HFFc6 (cell line): ENCODE results near the gene SRSF3. TPM values are rescaled to one million over a fixed set of nuclear protein-coding genes. Genes with fewer than 3 reads are reported as not detected.

ENCODE experiments used
- DNase-seq: peaks from one replicate; pipeline ENCODE4 v3.0.0-alpha.2; 2018
- H3K27ac Mint-ChIP-seq: 2 replicates; pipeline ENCODE4 v1.8.0; 2020; ENCODE audit warnings: mild to moderate bottlenecking, mixed read lengths
- H3K27me3 Mint-ChIP-seq: 2 replicates; pipeline ENCODE4 v1.8.0; 2021; ENCODE audit warnings: mild to moderate bottlenecking, moderate library complexity, mixed read lengths; ENCODE audit not compliant: insufficient read depth
- H3K36me3 Mint-ChIP-seq: 2 replicates; pipeline ENCODE4 v1.8.0; 2021; ENCODE audit warnings: low read depth, mixed read lengths
- H3K4me1 Mint-ChIP-seq: 2 replicates; pipeline ENCODE4 v1.8.0; 2020; ENCODE audit warnings: low read depth, mixed read lengths
- H3K4me3 Mint-ChIP-seq: 2 replicates; pipeline ENCODE4 v1.8.0; 2020; ENCODE audit warnings: mild to moderate bottlenecking, moderate library complexity, mixed read lengths
- H3K9me3 Mint-ChIP-seq: 2 replicates; pipeline ENCODE4 v1.8.0; 2020; ENCODE audit warnings: mild to moderate bottlenecking, mixed read lengths
- CTCF ChIP-seq: fragments of 200-600 bp; sonication (generic); IDR thresholded peaks from 2 replicates; pipeline ENCODE4 v1.5.0; 2021; ENCODE audit warnings: antibody characterized with exemption, mild to moderate bottlenecking
- total RNA-seq, 6 experiments: library from RNA; stranded (reverse); fragmentation: NEBNext Ultra II Directional; extraction: Animal tissue kit (Norgen Biotek cat#: 25700); gene quantifications; 2 replicates in 1 of 6; 3 replicates in 5 of 6; pipeline ENCODE4 v1.2.3, GENCODE V29; 2021

SRSF3 gene
- total RNA-seq, 6 experiments from 2014 or later: 257 to 368 (median 330) TPM

DNA sequence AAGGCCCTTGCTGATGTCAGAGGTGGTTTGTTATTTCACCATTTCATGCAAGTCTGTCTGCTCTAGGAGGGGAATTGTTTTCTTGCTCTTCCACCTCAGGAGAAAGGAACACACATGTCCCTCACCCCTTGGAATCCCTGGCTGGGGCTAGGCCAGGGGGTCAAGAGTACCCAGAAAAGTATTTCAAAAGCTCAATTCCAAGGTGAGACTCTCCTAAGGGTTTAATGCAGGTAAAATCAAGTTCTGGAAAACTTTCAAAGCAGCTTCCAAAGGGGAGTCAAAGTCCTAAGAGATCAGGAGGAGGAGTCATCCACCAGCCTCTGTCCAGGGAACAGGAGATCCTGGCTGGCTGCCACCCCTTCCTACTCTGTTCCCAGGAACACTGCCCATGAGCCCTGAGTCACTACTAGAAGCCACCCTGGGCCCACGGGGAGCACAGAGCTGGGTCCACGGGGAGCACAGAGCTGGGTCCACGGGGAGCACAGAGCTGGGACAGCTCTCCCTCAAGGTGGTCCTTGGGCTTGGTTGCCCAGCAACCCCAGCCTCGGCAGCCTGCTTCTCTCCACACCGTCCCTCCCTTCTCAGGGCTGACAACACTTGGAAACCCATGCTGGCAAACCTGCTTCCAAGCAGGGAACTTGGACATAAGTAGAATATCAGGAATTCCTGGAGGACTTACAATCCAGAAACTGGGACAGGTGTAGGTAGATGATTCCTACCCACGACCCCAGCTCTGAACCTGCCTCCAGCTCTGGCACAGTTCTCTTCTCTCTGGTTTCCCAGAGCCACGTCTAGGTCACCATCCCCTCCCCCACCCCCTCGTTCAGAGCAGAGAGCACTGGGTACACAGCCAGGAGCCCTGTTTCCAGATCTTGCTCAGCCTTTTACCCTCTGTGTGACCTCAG is 49.0 kb downstream of the SRSF3 start:
- H3K4me1 Mint-ChIP-seq: peaks cover 32% of the 10 kb centered on the region
- no peak overlapping the region; the same call in 1 of the 2 replicates for H3K4me3 Mint-ChIP-seq
- H3K27ac Mint-ChIP-seq: peak overlapping the region; percentile 71
- no peaks in the 10 kb centered on the region for H3K9me3 Mint-ChIP-seq
- DNase-seq: peak; percentile 84
- no peak for TF ChIP-seq CTCF
- H3K27me3 Mint-ChIP-seq: no peaks in the 10 kb centered on the region; the same call in 1 of the 2 replicates
- H3K36me3 Mint-ChIP-seq: no peaks in the 10 kb centered on the region

- no peaks in the 10 kb centered on the region for H3K9me3 Mint-ChIP-seq
- peaks cover 34% of the 10 kb centered on the region for H3K4me1 Mint-ChIP-seq
- H3K36me3 Mint-ChIP-seq: no peaks in the 10 kb centered on the region
- no peak overlapping the region for H3K4me3 Mint-ChIP-seq
- H3K27me3 Mint-ChIP-seq: no peaks in the 10 kb centered on the region; the same call in 1 of the 2 replicates
- H3K27ac Mint-ChIP-seq: peak overlapping the region; percentile 71; the same call in 1 of the 2 replicates
- no peak for DNase-seq
- no peak for TF ChIP-seq CTCF
Measured at GRCh38 chr6:36643977-36644376, 49.8 kb downstream of the SRSF3 start.

DNA sequence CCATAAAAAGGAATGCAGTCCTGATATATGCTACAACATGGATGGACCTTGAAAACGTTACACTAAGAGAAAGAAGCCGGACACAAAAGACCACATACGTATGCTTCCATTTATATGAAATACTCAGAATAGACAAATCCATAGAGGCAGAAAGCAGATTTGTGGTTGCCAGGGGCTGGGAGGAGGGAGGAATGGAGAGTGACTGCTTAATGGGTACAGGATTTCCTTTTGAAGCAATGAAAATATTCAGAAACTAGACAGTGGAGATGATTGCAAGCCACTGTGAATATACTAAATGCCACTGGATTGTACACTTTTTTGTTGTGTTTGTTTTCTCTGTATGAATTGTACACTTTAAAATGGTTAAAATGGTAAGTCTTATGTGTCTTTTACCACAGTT is 54.9 kb downstream of the SRSF3 start:
- H3K27ac Mint-ChIP-seq: no peak overlapping the region
- H3K36me3 Mint-ChIP-seq: no peaks in the 10 kb centered on the region
- no peak for TF ChIP-seq CTCF
- no peak overlapping the region for H3K4me3 Mint-ChIP-seq
- H3K4me1 Mint-ChIP-seq: peaks cover 32% of the 10 kb centered on the region
- no peaks in the 10 kb centered on the region for H3K9me3 Mint-ChIP-seq
- DNase-seq: no peak
- H3K27me3 Mint-ChIP-seq: peaks cover 2% of the 10 kb centered on the region

GRCh38 chr6:36649701-36650484 is 55.7 kb downstream of the SRSF3 start:
- H3K4me1 Mint-ChIP-seq: peaks cover 24% of the 10 kb centered on the region
- H3K9me3 Mint-ChIP-seq: no peaks in the 10 kb centered on the region
- H3K27ac Mint-ChIP-seq: peak overlapping the region; percentile 21; the same call in 1 of the 2 replicates
- H3K36me3 Mint-ChIP-seq: no peaks in the 10 kb centered on the region
- H3K27me3 Mint-ChIP-seq: peaks cover 2% of the 10 kb centered on the region
- no peak for TF ChIP-seq CTCF
- no peak overlapping the region; the same call in 1 of the 2 replicates for H3K4me3 Mint-ChIP-seq
- no peak for DNase-seq

GRCh38 chr6:36650848-36651478 is 56.8 kb downstream of the SRSF3 start:
- no peak for DNase-seq
- peaks cover 3% of the 10 kb centered on the region for H3K27me3 Mint-ChIP-seq
- H3K4me1 Mint-ChIP-seq: peaks cover 16% of the 10 kb centered on the region
- no peak overlapping the region for H3K4me3 Mint-ChIP-seq
- TF ChIP-seq CTCF: no peak
- H3K36me3 Mint-ChIP-seq: no peaks in the 10 kb centered on the region
- H3K9me3 Mint-ChIP-seq: no peaks in the 10 kb centered on the region
- no peak overlapping the region for H3K27ac Mint-ChIP-seq
